NK-92 (cell line): ENCODE data around the gene GIN1.
"Not testable (repeated sequence)": the region's sequence is repeated elsewhere in the genome, so short reads cannot be mapped to it uniquely, and the experiment has no call there.

ENCODE experiments used
- DNase-seq: peaks from one replicate; lab custom pipeline; 2025; ENCODE audit not compliant: unreplicated experiment; lab: John Stamatoyannopoulos, UW

GIN1 gene

GRCh38 chr5:103111468-103111867 is 8.5 kb downstream of the GIN1 start:
- DNase-seq: no peak

GRCh38 chr5:103110403-103110802 is 9.5 kb downstream of the GIN1 start:
- DNase-seq: no peak

- no peak for DNase-seq
Observed at GRCh38 chr5:103109277-103109676, 10.7 kb downstream of the GIN1 start.

GRCh38 chr5:103108086-103108485 is 11.9 kb downstream of the GIN1 start:
- no peak for DNase-seq

- DNase-seq: no peak
Observed at GRCh38 chr5:103102234-103102633, 17.7 kb downstream of the GIN1 start.

- DNase-seq: no peak
Observed at GRCh38 chr5:103101079-103101750, 18.7 kb downstream of the GIN1 start.

GRCh38 chr5:103098993-103099392 is 20.9 kb downstream of the GIN1 start:
- no peak for DNase-seq

- no peak for DNase-seq
Observed at GRCh38 chr5:103094737-103095136, 25.2 kb downstream of the GIN1 start.

- DNase-seq: no peak
Observed at GRCh38 chr5:103093727-103094126, 26.2 kb downstream of the GIN1 start.

GRCh38 chr5:103092676-103093075 is 27.3 kb downstream of the GIN1 start:
- DNase-seq: no peak

GRCh38 chr5:103090791-103091190 is 29.1 kb downstream of the GIN1 start:
- DNase-seq: no peak

GRCh38 chr5:103089272-103089671 is 30.7 kb downstream of the GIN1 start:
- DNase-seq: no peak

- no peak for DNase-seq
Observed at GRCh38 chr5:103086547-103086946, 33.4 kb downstream of the GIN1 start.

GRCh38 chr5:103079796-103080195 is 40.1 kb downstream of the GIN1 start:
- DNase-seq: no peak

GRCh38 chr5:103075442-103075841 is 44.5 kb downstream of the GIN1 start:
- DNase-seq: no peak

- not testable (repeated sequence) for DNase-seq
Observed at GRCh38 chr5:103073500-103073899, 46.4 kb downstream of the GIN1 start.

GRCh38 chr5:103066326-103066725 is 53.6 kb downstream of the GIN1 start:
- no peak for DNase-seq

GRCh38 chr5:103060424-103060954 is 59.4 kb downstream of the GIN1 start:
- DNase-seq: no peak

- DNase-seq: no peak
Observed at GRCh38 chr5:103059525-103059924, 60.4 kb downstream of the GIN1 start.

- DNase-seq: no peak
Observed at GRCh38 chr5:103057208-103058130, 62.5 kb downstream of the GIN1 start.

- DNase-seq: not testable (repeated sequence)
Observed at GRCh38 chr5:103046706-103047105, 73.2 kb downstream of the GIN1 start.

- no peak for DNase-seq
Observed at GRCh38 chr5:103041071-103041676, 78.8 kb downstream of the GIN1 start.
